ENCODE results near the gene NR2E1. TPM values are rescaled to one million over a fixed set of nuclear protein-coding genes. Genes with fewer than 3 reads are reported as not detected.

Gene NR2E1
- total RNA-seq, 1 donor from 2014 or later: not detected

DNA sequence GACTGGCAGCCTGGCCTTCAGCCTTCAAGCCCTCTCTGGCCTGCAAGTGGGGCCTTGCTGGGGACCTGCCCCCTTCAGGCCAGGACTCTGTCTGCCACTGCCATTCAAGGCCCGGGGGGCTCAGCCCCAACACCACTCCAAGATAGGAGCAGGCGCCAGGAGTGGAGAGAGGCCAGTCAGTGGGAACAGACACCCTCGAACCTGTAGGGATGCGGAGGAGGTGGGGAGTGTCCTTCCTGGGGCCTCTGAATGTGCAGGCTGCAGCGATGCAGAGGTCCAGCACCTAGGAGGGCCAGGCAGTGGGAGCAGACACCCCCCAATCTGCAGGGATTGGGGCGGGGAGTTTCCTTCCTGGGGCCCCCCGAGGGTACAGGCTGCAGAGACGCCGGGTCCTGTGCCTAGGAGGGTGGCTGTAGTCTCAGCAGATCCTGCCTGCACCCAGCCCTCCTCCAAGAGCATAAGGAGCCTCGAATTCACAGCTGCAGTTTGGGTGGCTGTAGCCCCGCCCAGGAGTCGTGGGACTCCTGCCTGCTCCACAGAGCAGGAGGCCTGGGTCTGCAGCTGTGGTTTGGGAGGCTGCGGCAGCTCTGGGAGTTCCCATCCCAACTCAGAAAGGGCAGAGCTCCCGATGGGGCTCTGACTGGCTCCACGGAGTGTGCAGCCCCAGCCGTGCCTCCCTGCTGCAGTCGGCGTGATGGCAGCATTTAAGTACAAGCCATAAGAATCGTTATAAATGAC, 33.1 kb downstream of the NR2E1 start:
- H3K4me2 ChIP-seq (ENCODE audit: low read length): no peak overlapping the region
- H3K27ac Mint-ChIP-seq (ENCODE audit: unreplicated experiment): no peak overlapping the region

DNA sequence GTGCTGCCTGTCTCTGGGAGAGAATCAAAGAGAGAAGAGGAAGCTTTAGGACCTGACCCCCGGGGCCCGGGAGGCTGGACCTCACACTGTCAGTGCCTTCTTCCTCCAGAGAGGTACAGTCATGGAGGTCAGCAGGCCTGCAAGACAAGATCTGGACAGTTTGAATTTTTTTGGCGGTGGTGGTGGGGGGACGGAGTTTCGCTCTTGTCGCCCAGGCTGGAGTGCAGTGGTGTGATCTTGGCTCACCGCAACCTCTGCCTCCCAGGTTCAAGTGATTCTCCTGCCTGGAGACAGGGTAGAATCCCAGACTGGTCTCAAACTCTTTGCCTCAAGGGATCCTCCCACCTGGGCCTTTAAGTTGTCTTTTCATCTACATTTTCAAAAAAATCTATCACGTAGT, 34.4 kb downstream of the NR2E1 start:
- FAIRE-seq (no peak), DNase-seq (ENCODE audit: low read depth) (no peak)
- no peaks in the 10 kb centered on the region for H3K4me1 Mint-ChIP-seq (ENCODE audit: low read depth, unreplicated experiment)

More for the DNA sequence above, 33.1 kb downstream of the NR2E1 start:
- no peak for FAIRE-seq
- DNase-seq (ENCODE audit: low read depth): no peak
- Histone ChIP-seq H3K4me1 (ENCODE audit: insufficient read depth, low read length) (peaks cover 7% of the 10 kb centered on the region), H3K79me2 (ENCODE audit: insufficient read depth, low read length) (no peaks in the 10 kb centered on the region), H3K27ac (ENCODE audit: low read depth, low read length) (no peak overlapping the region), H3K27me3 (ENCODE audit: insufficient read depth, low read length) (peaks cover 2% of the 10 kb centered on the region), H3K9ac (ENCODE audit: low read length) (no peak overlapping the region), H2AFZ (ENCODE audit: low read depth, low read length) (no peak overlapping the region), H3K4me3 (ENCODE audit: insufficient read depth, low read depth, low read length) (no peak overlapping the region), H3K9me3 (ENCODE audit: insufficient read depth, low read depth, low read length) (no peaks in the 10 kb centered on the region), H4K20me1 (ENCODE audit: insufficient read depth, low read length) (no peaks in the 10 kb centered on the region), H3K36me3 (ENCODE audit: insufficient read depth, low read length) (no peaks in the 10 kb centered on the region)
- no peaks in the 10 kb centered on the region for H3K9me3 Mint-ChIP-seq (ENCODE audit: unreplicated experiment)
- H3K36me3 Mint-ChIP-seq (ENCODE audit: low read depth, unreplicated experiment): peaks cover 13% of the 10 kb centered on the region
- H3K4me3 Mint-ChIP-seq (ENCODE audit: unreplicated experiment): no peak overlapping the region
- peaks cover 4% of the 10 kb centered on the region for H3K27me3 Mint-ChIP-seq (ENCODE audit: low read depth, unreplicated experiment)
- TF ChIP-seq EZH2 (IDR thresholded peaks at IDR 0.05; ENCODE audit: insufficient read depth, low read length): no peak
- TF ChIP-seq, protein P1, sequence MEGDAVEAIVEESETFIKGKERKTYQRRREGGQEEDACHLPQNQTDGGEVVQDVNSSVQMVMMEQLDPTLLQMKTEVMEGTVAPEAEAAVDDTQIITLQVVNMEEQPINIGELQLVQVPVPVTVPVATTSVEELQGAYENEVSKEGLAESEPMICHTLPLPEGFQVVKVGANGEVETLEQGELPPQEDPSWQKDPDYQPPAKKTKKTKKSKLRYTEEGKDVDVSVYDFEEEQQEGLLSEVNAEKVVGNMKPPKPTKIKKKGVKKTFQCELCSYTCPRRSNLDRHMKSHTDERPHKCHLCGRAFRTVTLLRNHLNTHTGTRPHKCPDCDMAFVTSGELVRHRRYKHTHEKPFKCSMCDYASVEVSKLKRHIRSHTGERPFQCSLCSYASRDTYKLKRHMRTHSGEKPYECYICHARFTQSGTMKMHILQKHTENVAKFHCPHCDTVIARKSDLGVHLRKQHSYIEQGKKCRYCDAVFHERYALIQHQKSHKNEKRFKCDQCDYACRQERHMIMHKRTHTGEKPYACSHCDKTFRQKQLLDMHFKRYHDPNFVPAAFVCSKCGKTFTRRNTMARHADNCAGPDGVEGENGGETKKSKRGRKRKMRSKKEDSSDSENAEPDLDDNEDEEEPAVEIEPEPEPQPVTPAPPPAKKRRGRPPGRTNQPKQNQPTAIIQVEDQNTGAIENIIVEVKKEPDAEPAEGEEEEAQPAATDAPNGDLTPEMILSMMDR (IDR thresholded peaks at IDR 0.05; ENCODE audit: insufficient read depth, low read depth, low read length): no peak
- H3K4me1 Mint-ChIP-seq (ENCODE audit: low read depth, unreplicated experiment): no peaks in the 10 kb centered on the region

More for the DNA sequence above, 34.4 kb downstream of the NR2E1 start:
- no peak overlapping the region for H3K4me3 ChIP-seq (ENCODE audit: insufficient read depth, low read depth, low read length)
- H4K20me1 ChIP-seq (ENCODE audit: insufficient read depth, low read length): no peaks in the 10 kb centered on the region
- no peaks in the 10 kb centered on the region for H3K9me3 Mint-ChIP-seq (ENCODE audit: unreplicated experiment)
- H3K27me3 Mint-ChIP-seq (ENCODE audit: low read depth, unreplicated experiment): no peaks in the 10 kb centered on the region
- peaks cover 13% of the 10 kb centered on the region for H3K36me3 Mint-ChIP-seq (ENCODE audit: low read depth, unreplicated experiment)
- no peaks in the 10 kb centered on the region for H3K36me3 ChIP-seq (ENCODE audit: insufficient read depth, low read length)
- H3K27me3 ChIP-seq (ENCODE audit: insufficient read depth, low read length): no peaks in the 10 kb centered on the region
- H2AFZ ChIP-seq (ENCODE audit: low read depth, low read length): no peak overlapping the region
- no peak overlapping the region for H3K4me3 Mint-ChIP-seq (ENCODE audit: unreplicated experiment)
- H3K9ac ChIP-seq (ENCODE audit: low read length): no peak overlapping the region
- peaks cover 7% of the 10 kb centered on the region for H3K4me1 ChIP-seq (ENCODE audit: insufficient read depth, low read length)
- H3K79me2 ChIP-seq (ENCODE audit: insufficient read depth, low read length): no peaks in the 10 kb centered on the region
- H3K27ac ChIP-seq (ENCODE audit: low read depth, low read length): no peak overlapping the region
- TF ChIP-seq, protein P1 (IDR thresholded peaks at IDR 0.05; ENCODE audit: insufficient read depth, low read depth, low read length): no peak
- TF ChIP-seq EZH2 (IDR thresholded peaks at IDR 0.05; ENCODE audit: insufficient read depth, low read length): no peak
- no peak overlapping the region for H3K4me2 ChIP-seq (ENCODE audit: low read length)
- H3K27ac Mint-ChIP-seq (ENCODE audit: unreplicated experiment): no peak overlapping the region
- H3K9me3 ChIP-seq (ENCODE audit: insufficient read depth, low read depth, low read length): no peaks in the 10 kb centered on the region
